RCC 7860 (cell line): ENCODE data around the gene CEP131.
A peak's percentile ranks its signal among the peaks of the same experiment; 100 is the strongest.

Source experiments
- DNase-seq: peaks from one replicate; pipeline ENCODE4 v3.0.0-alpha.2; 2015; ENCODE audit warnings: low spot score
- FAIRE-seq: peaks from 2 replicates; lab custom pipeline; 2012; peaks lifted over from hg19 to GRCh38; lab: Jason Lieb, UNC

Gene CEP131

GRCh38 chr17:81190591-81190990 lies 32.2 kb downstream of the CEP131 start:
- DNase-seq (no peak), FAIRE-seq (no peak)

GRCh38 chr17:81189670-81190530 lies 32.9 kb downstream of the CEP131 start:
- DNase-seq (no peak), FAIRE-seq (no peak)

GRCh38 chr17:81189016-81189415 lies 33.7 kb downstream of the CEP131 start:
- no peak for FAIRE-seq

GRCh38 chr17:81188491-81188840 lies 34.3 kb downstream of the CEP131 start:
- FAIRE-seq (no peak), DNase-seq (no peak)

More at GRCh38 chr17:81189016-81189415, 33.7 kb downstream of the CEP131 start:
- DNase-seq: no peak

- DNase-seq: peak; percentile 4
- FAIRE-seq: no peak
Observed at GRCh38 chr17:81187586-81188490, 34.9 kb downstream of the CEP131 start.

GRCh38 chr17:81187120-81187519 lies 35.6 kb downstream of the CEP131 start:
- FAIRE-seq: no peak
- no peak for DNase-seq

- FAIRE-seq: no peak
- no peak for DNase-seq
Observed at GRCh38 chr17:81186203-81186602, 36.6 kb downstream of the CEP131 start.

- FAIRE-seq: no peak
- DNase-seq: no peak
Observed at GRCh38 chr17:81184555-81184954, 38.2 kb downstream of the CEP131 start.

- FAIRE-seq (no peak), DNase-seq (no peak)
Observed at GRCh38 chr17:81183807-81184206, 39.0 kb downstream of the CEP131 start.

- DNase-seq (no peak), FAIRE-seq (no peak)
Observed at GRCh38 chr17:81183316-81183715, 39.4 kb downstream of the CEP131 start.

GRCh38 chr17:81182596-81182995 lies 40.2 kb downstream of the CEP131 start:
- no peak for FAIRE-seq

GRCh38 chr17:81181811-81182185 lies 41.0 kb downstream of the CEP131 start:
- no peak for FAIRE-seq
- DNase-seq: no peak

More at GRCh38 chr17:81182596-81182995, 40.2 kb downstream of the CEP131 start:
- no peak for DNase-seq

GRCh38 chr17:81180836-81181810 lies 41.6 kb downstream of the CEP131 start:
- FAIRE-seq (no peak), DNase-seq (no peak)

- FAIRE-seq: no peak
Observed at GRCh38 chr17:81179861-81180260, 42.9 kb downstream of the CEP131 start.

GRCh38 chr17:81179220-81179619 lies 43.5 kb downstream of the CEP131 start:
- no peak for DNase-seq
- no peak for FAIRE-seq

More at GRCh38 chr17:81179861-81180260, 42.9 kb downstream of the CEP131 start:
- no peak for DNase-seq

- no peak for FAIRE-seq
- DNase-seq: no peak
Observed at GRCh38 chr17:81178136-81179091, 44.4 kb downstream of the CEP131 start.

- no peak for FAIRE-seq
- DNase-seq: no peak
Observed at GRCh38 chr17:81176666-81177065, 46.1 kb downstream of the CEP131 start.

- FAIRE-seq (no peak), DNase-seq (no peak)
Observed at GRCh38 chr17:81173762-81174155, 49.0 kb downstream of the CEP131 start.

- DNase-seq (no peak), FAIRE-seq (no peak)
Observed at GRCh38 chr17:81173052-81173761, 49.6 kb downstream of the CEP131 start.
